Skin epidermis (tissue), 12 donors: ENCODE results near the gene KCNMA1.

Experiments
- H3K27ac ChIP-seq, 21 experiments: fragments of 200-600 bp; sonication (generic) in 11 of 21; one replicate each; pipeline ENCODE4 v1.5.0; 2020; ENCODE audit warnings: mild to moderate bottlenecking in 3 of 21, inconsistent platforms in 2 of 21, moderate library complexity in 2 of 21
- H3K4me3 ChIP-seq, 7 experiments: fragments of 200-600 bp; sonication (generic) in 2 of 7; one replicate each; pipeline ENCODE4 v1.5.0; 2020; ENCODE audit warnings: inconsistent platforms in 2 of 7, mild to moderate bottlenecking in 2 of 7, moderate library complexity in 1 of 7

Gene KCNMA1

GRCh38 chr10:77231884-77232610 lies 405.6 kb downstream of the KCNMA1 start:
- no peak overlapping the region for H3K27ac ChIP-seq
- no peak overlapping the region for H3K4me3 ChIP-seq

GRCh38 chr10:77231375-77231774 lies 406.2 kb downstream of the KCNMA1 start:
- H3K27ac ChIP-seq, result no peak overlapping the region
- H3K4me3 ChIP-seq, result no peak overlapping the region

- Histone ChIP-seq H3K27ac (no peak overlapping the region), H3K4me3 (no peak overlapping the region)
Observed at GRCh38 chr10:77230194-77230593, 407.4 kb downstream of the KCNMA1 start.

- H3K4me3 ChIP-seq, result no peak overlapping the region
- no peak overlapping the region for H3K27ac ChIP-seq
Observed at GRCh38 chr10:77229704-77230103, 407.9 kb downstream of the KCNMA1 start.

- Histone ChIP-seq H3K4me3 (no peak overlapping the region), H3K27ac (no peak overlapping the region)
Observed at GRCh38 chr10:77228559-77228958, 409.0 kb downstream of the KCNMA1 start.

- no peak overlapping the region for H3K27ac ChIP-seq
- H3K4me3 ChIP-seq, result no peak overlapping the region
Observed at GRCh38 chr10:77226853-77227565, 410.6 kb downstream of the KCNMA1 start.

GRCh38 chr10:77226452-77226851 lies 411.2 kb downstream of the KCNMA1 start:
- no peak overlapping the region for H3K27ac ChIP-seq

GRCh38 chr10:77226020-77226419 lies 411.6 kb downstream of the KCNMA1 start:
- H3K4me3 ChIP-seq, result no peak overlapping the region
- H3K27ac ChIP-seq, result no peak overlapping the region

More at GRCh38 chr10:77226452-77226851, 411.2 kb downstream of the KCNMA1 start:
- no peak overlapping the region for H3K4me3 ChIP-seq

GRCh38 chr10:77223526-77224460 lies 413.8 kb downstream of the KCNMA1 start:
- no peak overlapping the region for H3K4me3 ChIP-seq
- H3K27ac ChIP-seq, result no peak overlapping the region

- no peak overlapping the region for H3K4me3 ChIP-seq
- no peak overlapping the region for H3K27ac ChIP-seq
Observed at GRCh38 chr10:77220150-77220549, 417.5 kb downstream of the KCNMA1 start.

GRCh38 chr10:77219046-77219445 lies 418.6 kb downstream of the KCNMA1 start:
- Histone ChIP-seq H3K4me3 (no peak overlapping the region), H3K27ac (no peak overlapping the region)

GRCh38 chr10:77214799-77215198 lies 422.8 kb downstream of the KCNMA1 start:
- H3K27ac ChIP-seq, result no peak overlapping the region
- H3K4me3 ChIP-seq, result no peak overlapping the region

- H3K27ac ChIP-seq, result no peak overlapping the region
Observed at GRCh38 chr10:77212632-77213031, 425.0 kb downstream of the KCNMA1 start.

GRCh38 chr10:77210645-77211044 lies 427.0 kb downstream of the KCNMA1 start:
- no peak overlapping the region for H3K27ac ChIP-seq
- H3K4me3 ChIP-seq, result no peak overlapping the region

More at GRCh38 chr10:77212632-77213031, 425.0 kb downstream of the KCNMA1 start:
- no peak overlapping the region for H3K4me3 ChIP-seq

GRCh38 chr10:77208684-77209256 lies 428.8 kb downstream of the KCNMA1 start:
- Histone ChIP-seq H3K27ac (no peak overlapping the region), H3K4me3 (no peak overlapping the region)

GRCh38 chr10:77207828-77208185 lies 429.8 kb downstream of the KCNMA1 start:
- Histone ChIP-seq H3K27ac (no peak overlapping the region), H3K4me3 (no peak overlapping the region)

- no peak overlapping the region for H3K4me3 ChIP-seq
- no peak overlapping the region for H3K27ac ChIP-seq
Observed at GRCh38 chr10:77207182-77207827, 430.3 kb downstream of the KCNMA1 start.

- no peak overlapping the region for H3K4me3 ChIP-seq
- no peak overlapping the region for H3K27ac ChIP-seq
Observed at GRCh38 chr10:77205135-77205534, 432.5 kb downstream of the KCNMA1 start.

- no peak overlapping the region for H3K4me3 ChIP-seq
- H3K27ac ChIP-seq, result no peak overlapping the region
Observed at GRCh38 chr10:77204171-77204570, 433.4 kb downstream of the KCNMA1 start.

GRCh38 chr10:77202857-77203256 lies 434.8 kb downstream of the KCNMA1 start:
- H3K4me3 ChIP-seq, result no peak overlapping the region
- H3K27ac ChIP-seq, result no peak overlapping the region
